Colonic mucosa (tissue), 4 donors: ENCODE measurements around the gene TTC7B. TPM values are rescaled to one million over a fixed set of nuclear protein-coding genes. Genes with fewer than 3 reads are reported as not detected.

Source experiments
- DNase-seq: peaks from one replicate; pipeline ENCODE4 v3.0.0-alpha.2; 2020
- H3K27ac ChIP-seq: fragments of 200-600 bp; one replicate; pipeline ENCODE4 v1.8.0; 2021
- H3K27me3 ChIP-seq: fragments of 200-600 bp; one replicate; pipeline ENCODE4 v1.8.0; 2021
- H3K36me3 ChIP-seq: fragments of 200-600 bp; one replicate; pipeline ENCODE4 v1.8.0; 2021
- H3K4me1 ChIP-seq: fragments of 200-600 bp; one replicate; pipeline ENCODE4 v1.8.0; 2021; ENCODE audit warnings: mild to moderate bottlenecking
- H3K4me3 ChIP-seq: fragments of 200-600 bp; one replicate; pipeline ENCODE4 v1.8.0; 2021
- H3K9ac ChIP-seq, 2 donors: one replicate each; pipeline ENCODE4 v1.7.0; 2013; ENCODE audit warnings: control low read depth in 2 of 2, low read depth in 2 of 2, low read length in 2 of 2
- H3K9me3 ChIP-seq: fragments of 200-600 bp; one replicate; pipeline ENCODE4 v1.8.0; 2021
- CTCF ChIP-seq: fragments of 200-600 bp; IDR thresholded peaks from one replicate; pipeline ENCODE4 v1.8.0; 2022; ENCODE audit warnings: antibody characterized with exemption, mild to moderate bottlenecking
- intact Hi-C: fragments of 100-400 bp; cut with DNase I; formaldehyde crosslinking; loops from one replicate; pipeline ENCODE4 v1.14.1; 2022
- total RNA-seq, 2 donors: library from RNA; stranded (reverse); fragmentation: NEBNext Ultra II Directional in 1 of 2; extraction: Animal tissue kit (Norgen Biotek cat#: 25700) in 1 of 2; gene quantifications; one replicate each; pipeline ENCODE4 v1.2.1, GENCODE V29; 2021
- donor health status: healthy.
- donor health status: DM: no; HTN: no; CAD: no.
- donor health status: DM: no; HTN: no; CAD: no.

Gene TTC7B
- total RNA-seq, 2 donors from 2014 or later, result 3.3 to 11.8 TPM

DNA sequence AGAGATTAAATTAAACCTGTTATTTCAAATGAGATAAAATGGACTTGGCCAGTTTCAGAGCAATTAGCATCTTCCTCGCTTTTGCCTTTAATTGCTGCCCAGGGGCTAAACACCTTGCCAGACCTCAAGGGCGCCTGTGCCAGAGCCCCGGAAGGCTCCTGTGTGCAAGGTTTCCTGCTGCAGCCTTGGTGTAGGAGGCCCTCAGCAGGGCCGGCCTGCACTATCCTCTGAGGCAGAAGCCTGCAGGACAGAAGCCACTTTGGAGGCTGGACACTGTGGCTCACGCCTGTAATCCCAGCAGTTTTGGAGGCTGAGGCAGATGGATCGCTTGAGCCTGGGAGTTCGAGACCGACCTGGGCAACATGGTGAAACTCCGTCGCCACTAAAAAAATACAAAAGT, 269.0 kb downstream of the TTC7B start:
- DNase-seq, result no peak
- no peaks in the 10 kb centered on the region for H3K27me3 ChIP-seq
- no peaks in the 10 kb centered on the region for H3K4me1 ChIP-seq
- no peak for TF ChIP-seq CTCF
- H3K36me3 ChIP-seq, result no peaks in the 10 kb centered on the region
- H3K9me3 ChIP-seq, result no peaks in the 10 kb centered on the region
- intact Hi-C loops, result no loop called here
- no peak overlapping the region for H3K4me3 ChIP-seq
- no peak overlapping the region for H3K9ac ChIP-seq
- H3K27ac ChIP-seq, result no peak overlapping the region

GRCh38 chr14:90546767-90547166, 269.5 kb downstream of the TTC7B start:
- Histone ChIP-seq H3K9me3 (no peaks in the 10 kb centered on the region), H3K9ac (no peak overlapping the region)
- no peak for TF ChIP-seq CTCF

DNA sequence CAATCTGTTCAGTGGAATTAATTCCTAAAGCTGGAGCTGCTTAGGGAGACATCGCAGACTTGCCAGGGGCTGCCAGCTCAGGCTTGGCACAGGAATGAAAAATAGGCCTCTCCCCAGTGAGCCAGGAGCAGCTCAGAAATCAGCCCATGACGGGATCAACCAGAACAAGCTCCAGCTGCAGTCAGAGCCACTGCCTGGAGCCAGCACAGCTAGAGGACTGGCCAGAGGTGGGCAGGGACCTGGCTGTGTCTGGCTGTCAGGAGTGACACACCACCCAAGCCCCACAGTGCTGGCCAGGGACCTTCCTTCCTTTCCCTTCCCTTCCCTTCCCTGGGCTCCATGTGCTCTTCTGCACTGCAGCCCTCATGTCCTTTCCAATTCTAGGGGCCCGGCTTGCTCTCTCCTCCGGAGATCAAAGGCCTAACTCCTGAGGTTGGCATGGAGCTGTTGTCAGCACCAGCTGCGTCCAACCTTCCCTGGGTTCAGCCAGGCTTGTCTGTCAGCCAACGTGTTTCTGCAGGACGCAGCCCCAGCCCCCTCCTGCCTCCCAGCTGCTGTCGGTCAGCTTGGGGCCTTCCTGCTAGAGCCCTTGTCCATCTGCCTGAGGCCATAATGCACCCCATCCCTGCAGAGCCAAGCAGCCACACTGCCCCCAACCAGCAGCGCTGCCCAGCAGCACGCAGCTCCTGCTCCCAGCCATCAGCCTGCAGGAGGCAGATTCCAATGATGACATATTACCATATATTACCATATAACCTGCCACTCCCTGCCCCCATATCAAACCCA, 270.1 kb downstream of the TTC7B start:
- H3K4me1 ChIP-seq, result no peaks in the 10 kb centered on the region
- no peak for DNase-seq
- no peak overlapping the region for H3K9ac ChIP-seq
- no peaks in the 10 kb centered on the region for H3K36me3 ChIP-seq
- no peaks in the 10 kb centered on the region for H3K9me3 ChIP-seq
- H3K27me3 ChIP-seq, result no peaks in the 10 kb centered on the region
- intact Hi-C loops, result no loop called here
- no peak overlapping the region for H3K27ac ChIP-seq
- TF ChIP-seq CTCF, result no peak
- no peak overlapping the region for H3K4me3 ChIP-seq

More at GRCh38 chr14:90546767-90547166, 269.5 kb downstream of the TTC7B start:
- Histone ChIP-seq H3K27me3 (no peaks in the 10 kb centered on the region), H3K4me1 (no peaks in the 10 kb centered on the region), H3K4me3 (no peak overlapping the region), H3K27ac (no peak overlapping the region), H3K36me3 (no peaks in the 10 kb centered on the region)
- intact Hi-C loops, result no loop called here
- no peak for DNase-seq

- Histone ChIP-seq H3K27me3 (no peaks in the 10 kb centered on the region), H3K4me1 (no peaks in the 10 kb centered on the region), H3K4me3 (no peak overlapping the region), H3K27ac (no peak overlapping the region), H3K9ac (no peak overlapping the region), H3K9me3 (no peaks in the 10 kb centered on the region), H3K36me3 (no peaks in the 10 kb centered on the region)
- DNase-seq, result no peak
- intact Hi-C loops, result no loop called here
- no peak for TF ChIP-seq CTCF
Observed at GRCh38 chr14:90545382-90545781, 270.8 kb downstream of the TTC7B start.

DNA sequence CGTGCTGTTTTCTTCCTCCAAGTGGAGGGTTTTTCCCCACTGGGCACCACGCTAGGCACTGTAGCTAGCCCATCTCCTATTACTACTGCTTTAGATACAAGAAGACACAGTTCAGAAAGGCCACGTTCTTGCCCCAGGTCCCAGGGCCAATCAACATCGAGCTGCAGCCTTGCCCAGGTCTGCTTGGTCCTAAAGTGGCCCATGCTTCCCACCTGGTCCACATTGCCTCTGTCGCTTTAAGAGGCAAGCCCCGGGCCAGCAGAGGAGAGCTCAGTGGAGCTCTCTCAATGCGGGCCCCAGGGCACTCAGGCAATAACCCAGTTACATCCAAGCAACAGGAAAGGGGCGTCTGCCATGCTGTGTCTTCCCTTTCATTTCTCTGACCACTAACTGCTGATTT, 271.3 kb downstream of the TTC7B start:
- TF ChIP-seq CTCF, result no peak
- Histone ChIP-seq H3K27ac (no peak overlapping the region), H3K4me3 (no peak overlapping the region), H3K4me1 (no peaks in the 10 kb centered on the region), H3K9ac (no peak overlapping the region), H3K36me3 (no peaks in the 10 kb centered on the region), H3K27me3 (no peaks in the 10 kb centered on the region), H3K9me3 (no peaks in the 10 kb centered on the region)
- intact Hi-C loops, result no loop called here
- no peak for DNase-seq
